ENCODE results near the gene APOC1.
"Not testable (repeated sequence)": the region's sequence is repeated elsewhere in the genome, so short reads cannot be mapped to it uniquely, and the experiment has no call there.

APOC1 gene

DNA sequence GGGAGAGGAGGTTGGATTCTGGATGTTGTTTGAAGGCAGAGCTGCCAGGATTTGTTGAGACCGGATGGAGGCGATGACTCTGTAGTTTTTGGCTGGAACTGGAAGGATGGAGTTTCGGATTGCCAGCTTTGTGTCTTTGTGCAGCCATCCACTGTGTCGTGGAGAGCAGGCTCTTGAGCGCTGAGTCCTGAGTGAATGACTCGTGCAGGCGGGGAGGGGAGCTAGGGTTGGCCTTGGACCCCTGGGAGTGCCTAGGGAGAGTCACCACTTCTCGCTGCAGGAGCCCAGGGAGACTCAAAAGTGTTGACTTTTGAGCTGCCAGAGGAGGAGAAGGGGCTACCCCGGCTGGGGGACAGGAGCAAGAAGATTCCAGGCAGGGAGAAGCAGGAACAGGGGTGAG is 19.5 kb upstream of the APOC1 start:
- DNase-seq (ENCODE audit: low spot score): no peak
- H3K9me3 Mint-ChIP-seq: no peaks in the 10 kb centered on the region
- H3K36me3 Mint-ChIP-seq (ENCODE audit: low read depth): peaks cover 52% of the 10 kb centered on the region
- H3K27ac Mint-ChIP-seq: no peak overlapping the region
- no peaks in the 10 kb centered on the region for H3K27me3 Mint-ChIP-seq (ENCODE audit: low read depth)
- peaks cover 15% of the 10 kb centered on the region for H3K4me1 Mint-ChIP-seq (ENCODE audit: low read depth)
- no peak overlapping the region for H3K4me3 Mint-ChIP-seq

DNA sequence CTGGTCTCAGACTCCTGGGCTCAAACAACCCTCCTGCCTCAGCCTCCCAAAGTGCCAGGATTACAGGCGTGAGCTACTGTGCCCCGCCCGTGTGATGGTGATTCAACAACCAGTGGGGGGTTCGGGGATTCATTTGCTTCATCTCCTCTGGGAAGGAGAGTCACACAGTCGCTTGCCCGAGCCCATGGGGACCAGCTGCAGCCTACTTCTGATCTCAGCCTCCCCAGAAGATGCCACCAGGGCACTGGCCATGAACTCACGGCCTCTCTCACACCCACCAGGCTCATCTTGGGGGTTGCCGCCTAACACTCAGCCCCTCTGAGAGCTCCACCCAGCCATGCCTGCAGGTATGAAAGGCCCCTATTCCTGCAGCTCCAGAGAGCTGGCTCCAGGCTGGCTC is 16.6 kb upstream of the APOC1 start:
- Mint-ChIP-seq H3K36me3 (ENCODE audit: low read depth) (peaks cover 51% of the 10 kb centered on the region), H3K27ac (no peak overlapping the region), H3K4me3 (no peak overlapping the region), H3K4me1 (ENCODE audit: low read depth) (peaks cover under 1% of the 10 kb centered on the region), H3K9me3 (no peaks in the 10 kb centered on the region), H3K27me3 (ENCODE audit: low read depth) (no peaks in the 10 kb centered on the region)
- DNase-seq (ENCODE audit: low spot score): no peak

DNA sequence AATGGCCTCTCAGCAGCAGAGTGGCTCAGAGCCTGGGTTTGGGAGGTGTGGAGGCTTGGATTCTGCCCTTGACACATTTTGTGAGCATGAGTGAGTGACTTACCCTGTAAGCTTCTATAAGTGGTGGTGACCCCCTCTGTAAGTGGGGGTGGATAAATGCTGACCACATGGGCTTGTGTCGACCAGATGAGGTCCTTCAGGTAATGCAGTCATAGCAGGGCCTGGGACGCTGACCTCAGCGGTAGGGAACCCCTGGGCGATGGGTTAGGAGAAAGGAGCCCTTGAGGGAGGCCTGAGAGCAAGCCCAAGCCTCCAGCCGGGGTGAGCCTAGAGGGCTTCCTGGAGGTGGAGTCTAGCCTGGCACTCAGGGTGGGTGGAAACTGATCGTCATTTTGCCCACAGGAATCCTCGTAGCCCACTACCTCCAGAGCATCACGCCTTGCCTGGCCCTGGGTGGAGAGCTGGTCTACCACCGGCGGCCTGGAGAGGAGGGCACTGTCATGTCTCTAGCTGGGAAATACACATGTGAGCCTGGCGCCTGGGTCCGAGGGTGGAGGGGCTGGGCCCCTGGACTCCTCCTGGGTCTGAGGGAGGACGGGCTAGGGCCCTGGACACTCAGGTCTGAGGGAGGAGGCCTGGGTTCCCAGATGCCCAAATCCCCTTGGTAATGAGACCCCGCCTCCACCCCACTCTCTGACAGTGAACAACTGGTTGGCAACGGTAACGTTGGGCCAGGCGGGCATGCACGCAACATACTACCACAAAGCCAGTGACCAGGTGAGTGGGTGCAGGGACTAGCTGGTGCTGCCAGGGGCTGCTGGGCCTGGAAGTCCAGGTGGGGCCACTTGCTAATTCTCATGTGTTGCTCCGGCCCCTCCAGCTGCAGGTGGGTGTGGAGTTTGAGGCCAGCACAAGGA is 13.8 kb upstream of the APOC1 start:
- no peaks in the 10 kb centered on the region for H3K9me3 Mint-ChIP-seq
- peaks cover under 1% of the 10 kb centered on the region for H3K27me3 Mint-ChIP-seq (ENCODE audit: low read depth)
- H3K36me3 Mint-ChIP-seq (ENCODE audit: low read depth): peaks cover 33% of the 10 kb centered on the region
- H3K27ac Mint-ChIP-seq: no peak overlapping the region
- no peak for DNase-seq (ENCODE audit: low spot score)
- peaks cover 2% of the 10 kb centered on the region for H3K4me1 Mint-ChIP-seq (ENCODE audit: low read depth)
- H3K4me3 Mint-ChIP-seq: no peak overlapping the region

DNA sequence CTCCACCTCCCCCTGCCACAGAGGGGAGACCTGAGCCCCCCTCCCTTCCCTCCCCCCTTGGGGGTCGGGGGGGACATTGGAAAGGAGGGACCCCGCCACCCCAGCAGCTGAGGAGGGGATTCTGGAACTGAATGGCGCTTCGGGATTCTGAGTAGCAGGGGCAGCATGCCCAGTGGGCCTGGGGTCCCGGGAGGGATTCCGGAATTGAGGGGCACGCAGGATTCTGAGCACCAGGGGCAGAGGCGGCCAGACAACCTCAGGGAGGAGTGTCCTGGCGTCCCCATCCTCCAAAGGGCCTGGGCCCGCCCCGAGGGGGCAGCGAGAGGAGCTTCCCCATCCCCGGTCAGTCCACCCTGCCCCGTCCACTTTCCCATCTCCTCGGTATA is 11.2 kb upstream of the APOC1 start:
- Mint-ChIP-seq H3K27ac (no peak overlapping the region), H3K4me3 (no peak overlapping the region), H3K36me3 (ENCODE audit: low read depth) (peaks cover 16% of the 10 kb centered on the region), H3K9me3 (no peaks in the 10 kb centered on the region), H3K27me3 (ENCODE audit: low read depth) (peaks cover 13% of the 10 kb centered on the region), H3K4me1 (ENCODE audit: low read depth) (peaks cover 7% of the 10 kb centered on the region)
- DNase-seq (ENCODE audit: low spot score): no peak

DNA sequence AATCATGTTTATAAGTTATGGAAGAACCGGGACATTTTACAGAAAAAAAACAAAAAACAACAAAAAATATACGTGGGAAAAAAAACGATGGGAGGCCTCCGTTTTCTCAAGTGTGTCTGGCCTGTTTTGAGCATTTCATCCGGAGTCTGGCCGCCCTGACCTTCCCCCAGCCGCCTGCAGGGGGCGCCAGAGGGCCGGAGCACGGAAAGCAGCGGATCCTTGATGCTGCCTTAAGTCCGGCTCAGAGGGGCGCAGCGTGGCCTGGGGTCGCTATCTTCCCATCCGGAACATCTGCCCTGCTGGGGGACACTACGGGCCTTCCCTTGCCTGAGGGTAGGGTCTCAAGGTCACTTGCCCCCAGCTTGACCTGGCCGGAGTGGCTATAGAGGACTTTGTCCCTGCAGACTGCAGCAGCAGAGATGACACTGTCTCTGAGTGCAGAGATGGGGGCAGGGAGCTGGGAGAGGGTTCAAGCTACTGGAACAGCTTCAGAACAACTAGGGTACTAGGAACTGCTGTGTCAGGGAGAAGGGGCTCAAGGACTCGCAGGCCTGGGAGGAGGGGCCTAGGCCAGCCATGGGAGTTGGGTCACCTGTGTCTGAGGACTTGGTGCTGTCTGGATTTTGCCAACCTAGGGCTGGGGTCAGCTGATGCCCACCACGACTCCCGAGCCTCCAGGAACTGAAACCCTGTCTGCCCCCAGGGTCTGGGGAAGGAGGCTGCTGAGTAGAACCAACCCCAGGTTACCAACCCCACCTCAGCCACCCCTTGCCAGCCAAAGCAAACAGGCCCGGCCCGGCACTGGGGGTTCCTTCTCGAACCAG is 10.6 kb upstream of the APOC1 start:
- H3K4me3 Mint-ChIP-seq: no peak overlapping the region
- no peaks in the 10 kb centered on the region for H3K9me3 Mint-ChIP-seq
- peaks cover 7% of the 10 kb centered on the region for H3K4me1 Mint-ChIP-seq (ENCODE audit: low read depth)
- H3K27me3 Mint-ChIP-seq (ENCODE audit: low read depth): peaks cover 13% of the 10 kb centered on the region
- H3K36me3 Mint-ChIP-seq (ENCODE audit: low read depth): peaks cover 15% of the 10 kb centered on the region
- no peak overlapping the region for H3K27ac Mint-ChIP-seq
- DNase-seq (ENCODE audit: low spot score): peak; percentile 60

GRCh38 chr19:44904426-44904994 is 9.9 kb upstream of the APOC1 start:
- peaks cover 15% of the 10 kb centered on the region for H3K36me3 Mint-ChIP-seq (ENCODE audit: low read depth)
- H3K27ac Mint-ChIP-seq: no peak overlapping the region
- peaks cover 7% of the 10 kb centered on the region for H3K4me1 Mint-ChIP-seq (ENCODE audit: low read depth)
- no peaks in the 10 kb centered on the region for H3K9me3 Mint-ChIP-seq
- peaks cover 13% of the 10 kb centered on the region for H3K27me3 Mint-ChIP-seq (ENCODE audit: low read depth)
- DNase-seq (ENCODE audit: low spot score): no peak
- H3K4me3 Mint-ChIP-seq: no peak overlapping the region

- Mint-ChIP-seq H3K4me3 (peak within 1 kb of the TSS; percentile 46), H3K27me3 (ENCODE audit: low read depth) (peaks cover 13% of the 10 kb centered on the region), H3K9me3 (no peaks in the 10 kb centered on the region), H3K36me3 (ENCODE audit: low read depth) (peaks cover 7% of the 10 kb centered on the region), H3K27ac (no peak within 1 kb of the TSS), H3K4me1 (ENCODE audit: low read depth) (peaks cover 9% of the 10 kb centered on the region)
- no peak for DNase-seq (ENCODE audit: low spot score)
These were observed 8.8 kb upstream of the APOC1 start, which contains the start of gene APOE for GRCh38 chr19:44905437-44906160. Gene APOE (plus strand): TSS chr19:44905796. CDS start chr19:44906625, 829 bp downstream.

- Mint-ChIP-seq H3K27ac (no peak overlapping the region), H3K27me3 (ENCODE audit: low read depth) (peaks cover 20% of the 10 kb centered on the region), H3K4me1 (ENCODE audit: low read depth) (peaks cover 9% of the 10 kb centered on the region), H3K36me3 (ENCODE audit: low read depth) (peaks cover 5% of the 10 kb centered on the region), H3K9me3 (no peaks in the 10 kb centered on the region), H3K4me3 (no peak overlapping the region)
- DNase-seq (ENCODE audit: low spot score): no peak
These were observed 6.8 kb upstream of the APOC1 start for GRCh38 chr19:44907613-44908012.

DNA sequence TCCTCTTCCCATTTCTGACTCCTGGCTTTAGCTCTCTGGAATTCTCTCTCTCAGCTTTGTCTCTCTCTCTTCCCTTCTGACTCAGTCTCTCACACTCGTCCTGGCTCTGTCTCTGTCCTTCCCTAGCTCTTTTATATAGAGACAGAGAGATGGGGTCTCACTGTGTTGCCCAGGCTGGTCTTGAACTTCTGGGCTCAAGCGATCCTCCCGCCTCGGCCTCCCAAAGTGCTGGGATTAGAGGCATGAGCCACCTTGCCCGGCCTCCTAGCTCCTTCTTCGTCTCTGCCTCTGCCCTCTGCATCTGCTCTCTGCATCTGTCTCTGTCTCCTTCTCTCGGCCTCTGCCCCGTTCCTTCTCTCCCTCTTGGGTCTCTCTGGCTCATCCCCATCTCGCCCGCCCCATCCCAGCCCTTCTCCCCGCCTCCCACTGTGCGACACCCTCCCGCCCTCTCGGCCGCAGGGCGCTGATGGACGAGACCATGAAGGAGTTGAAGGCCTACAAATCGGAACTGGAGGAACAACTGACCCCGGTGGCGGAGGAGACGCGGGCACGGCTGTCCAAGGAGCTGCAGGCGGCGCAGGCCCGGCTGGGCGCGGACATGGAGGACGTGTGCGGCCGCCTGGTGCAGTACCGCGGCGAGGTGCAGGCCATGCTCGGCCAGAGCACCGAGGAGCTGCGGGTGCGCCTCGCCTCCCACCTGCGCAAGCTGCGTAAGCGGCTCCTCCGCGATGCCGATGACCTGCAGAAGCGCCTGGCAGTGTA is 6.2 kb upstream of the APOC1 start:
- no peak for DNase-seq (ENCODE audit: low spot score)
- Mint-ChIP-seq H3K4me1 (ENCODE audit: low read depth) (peaks cover 9% of the 10 kb centered on the region), H3K9me3 (no peaks in the 10 kb centered on the region), H3K4me3 (no peak overlapping the region), H3K36me3 (ENCODE audit: low read depth) (peaks cover 3% of the 10 kb centered on the region), H3K27ac (peak overlapping the region; percentile 52), H3K27me3 (ENCODE audit: low read depth) (peaks cover 22% of the 10 kb centered on the region)

DNA sequence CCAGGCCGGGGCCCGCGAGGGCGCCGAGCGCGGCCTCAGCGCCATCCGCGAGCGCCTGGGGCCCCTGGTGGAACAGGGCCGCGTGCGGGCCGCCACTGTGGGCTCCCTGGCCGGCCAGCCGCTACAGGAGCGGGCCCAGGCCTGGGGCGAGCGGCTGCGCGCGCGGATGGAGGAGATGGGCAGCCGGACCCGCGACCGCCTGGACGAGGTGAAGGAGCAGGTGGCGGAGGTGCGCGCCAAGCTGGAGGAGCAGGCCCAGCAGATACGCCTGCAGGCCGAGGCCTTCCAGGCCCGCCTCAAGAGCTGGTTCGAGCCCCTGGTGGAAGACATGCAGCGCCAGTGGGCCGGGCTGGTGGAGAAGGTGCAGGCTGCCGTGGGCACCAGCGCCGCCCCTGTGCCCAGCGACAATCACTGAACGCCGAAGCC is 5.6 kb upstream of the APOC1 start:
- H3K36me3 Mint-ChIP-seq (ENCODE audit: low read depth): no peaks in the 10 kb centered on the region
- H3K27ac Mint-ChIP-seq: no peak overlapping the region
- peaks cover 11% of the 10 kb centered on the region for H3K4me1 Mint-ChIP-seq (ENCODE audit: low read depth)
- H3K4me3 Mint-ChIP-seq: no peak overlapping the region
- no peaks in the 10 kb centered on the region for H3K9me3 Mint-ChIP-seq
- H3K27me3 Mint-ChIP-seq (ENCODE audit: low read depth): peaks cover 26% of the 10 kb centered on the region
- no peak for DNase-seq (ENCODE audit: low spot score)

DNA sequence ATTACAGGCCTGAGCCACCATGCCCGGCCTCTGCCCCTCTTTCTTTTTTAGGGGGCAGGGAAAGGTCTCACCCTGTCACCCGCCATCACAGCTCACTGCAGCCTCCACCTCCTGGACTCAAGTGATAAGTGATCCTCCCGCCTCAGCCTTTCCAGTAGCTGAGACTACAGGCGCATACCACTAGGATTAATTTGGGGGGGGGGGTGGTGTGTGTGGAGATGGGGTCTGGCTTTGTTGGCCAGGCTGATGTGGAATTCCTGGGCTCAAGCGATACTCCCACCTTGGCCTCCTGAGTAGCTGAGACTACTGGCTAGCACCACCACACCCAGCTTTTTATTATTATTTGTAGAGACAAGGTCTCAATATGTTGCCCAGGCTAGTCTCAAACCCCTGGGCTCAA is 4.6 kb upstream of the APOC1 start:
- H3K9me3 Mint-ChIP-seq: no peaks in the 10 kb centered on the region
- DNase-seq (ENCODE audit: low spot score): no peak
- H3K27ac Mint-ChIP-seq: no peak overlapping the region
- H3K27me3 Mint-ChIP-seq (ENCODE audit: low read depth): peaks cover 30% of the 10 kb centered on the region
- H3K4me3 Mint-ChIP-seq: no peak overlapping the region
- peaks cover 19% of the 10 kb centered on the region for H3K4me1 Mint-ChIP-seq (ENCODE audit: low read depth)
- H3K36me3 Mint-ChIP-seq (ENCODE audit: low read depth): no peaks in the 10 kb centered on the region

GRCh38 chr19:44911896-44912295 is 2.5 kb upstream of the APOC1 start:
- not testable (repeated sequence) for H3K4me3 Mint-ChIP-seq; H3K27ac Mint-ChIP-seq; H3K9me3 Mint-ChIP-seq; DNase-seq (ENCODE audit: low spot score); H3K36me3 Mint-ChIP-seq (ENCODE audit: low read depth)
- peaks cover 18% of the 10 kb centered on the region for H3K27me3 Mint-ChIP-seq (ENCODE audit: low read depth)
- H3K4me1 Mint-ChIP-seq (ENCODE audit: low read depth): peaks cover 17% of the 10 kb centered on the region

DNA sequence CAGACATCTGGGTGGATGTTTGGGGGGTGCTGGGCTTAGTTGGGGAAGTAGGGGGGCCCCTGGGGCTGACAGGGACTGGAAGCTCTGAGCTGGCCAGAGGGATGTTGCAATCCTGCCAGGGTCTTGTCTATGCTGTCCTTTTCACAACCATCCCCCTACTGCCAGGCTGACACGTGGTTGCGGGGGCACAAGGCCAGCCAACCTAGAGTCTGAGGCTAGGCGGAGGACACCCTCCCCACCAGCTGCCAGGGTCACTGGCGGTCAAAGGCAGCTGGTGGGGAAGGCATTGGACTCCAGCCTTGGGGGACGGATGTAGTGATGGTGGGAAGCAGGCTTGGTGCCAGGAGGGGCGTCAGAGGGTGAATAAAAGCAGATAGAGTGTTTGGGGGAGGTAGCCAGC is 1.6 kb upstream of the APOC1 start:
- H3K27ac Mint-ChIP-seq: no peak overlapping the region
- H3K36me3 Mint-ChIP-seq (ENCODE audit: low read depth): no peaks in the 10 kb centered on the region
- H3K27me3 Mint-ChIP-seq (ENCODE audit: low read depth): peaks cover 17% of the 10 kb centered on the region
- DNase-seq (ENCODE audit: low spot score): no peak
- H3K4me3 Mint-ChIP-seq: no peak overlapping the region
- peaks cover 17% of the 10 kb centered on the region for H3K4me1 Mint-ChIP-seq (ENCODE audit: low read depth)
- no peaks in the 10 kb centered on the region for H3K9me3 Mint-ChIP-seq

All from T-helper 2 cell treated with Interferon-gamma antibody and Interleukin-4, amounts not matched to agents 5 μg/mL and 100 μg/mL, for 36 hours (primary cell).